ENCODE data around the gene EHBP1. TPM values are rescaled to one million over a fixed set of nuclear protein-coding genes. Genes with fewer than 3 reads are reported as not detected.

Gene EHBP1
- total RNA-seq, 1 donor from 2014 or later: 46.5 TPM

DNA sequence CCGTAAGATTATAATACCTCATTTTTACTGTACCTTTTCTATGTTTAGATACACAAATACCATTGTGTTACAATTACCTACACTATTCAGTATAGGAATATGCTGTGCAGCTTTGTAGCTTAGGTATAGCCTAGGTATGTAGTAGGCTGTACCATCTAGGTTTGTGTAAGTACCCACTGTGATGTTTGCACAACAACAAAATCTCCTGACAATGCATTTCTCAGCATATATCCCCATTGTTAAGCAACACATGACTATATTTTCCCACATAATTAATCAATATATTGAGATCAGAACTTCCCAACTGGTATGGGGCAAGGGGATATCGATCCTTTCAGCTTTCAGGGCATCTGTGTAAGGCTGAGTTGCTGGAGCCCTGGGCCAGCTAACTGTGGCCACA lies 238.8 kb downstream of the EHBP1 start:
- H3K4me1 Mint-ChIP-seq (ENCODE audit: unreplicated experiment): peaks cover 9% of the 10 kb centered on the region
- peaks cover 18% of the 10 kb centered on the region for H3K36me3 Mint-ChIP-seq (ENCODE audit: unreplicated experiment)
- no peak for DNase-seq (ENCODE audit: extremely low spot score, unreplicated experiment)
- no peaks in the 10 kb centered on the region for H3K9me3 Mint-ChIP-seq (ENCODE audit: unreplicated experiment)
- no peak overlapping the region for H3K4me3 Mint-ChIP-seq (ENCODE audit: unreplicated experiment)
- no peaks in the 10 kb centered on the region for H3K27me3 Mint-ChIP-seq (ENCODE audit: unreplicated experiment)
- TF ChIP-seq, protein P1, sequence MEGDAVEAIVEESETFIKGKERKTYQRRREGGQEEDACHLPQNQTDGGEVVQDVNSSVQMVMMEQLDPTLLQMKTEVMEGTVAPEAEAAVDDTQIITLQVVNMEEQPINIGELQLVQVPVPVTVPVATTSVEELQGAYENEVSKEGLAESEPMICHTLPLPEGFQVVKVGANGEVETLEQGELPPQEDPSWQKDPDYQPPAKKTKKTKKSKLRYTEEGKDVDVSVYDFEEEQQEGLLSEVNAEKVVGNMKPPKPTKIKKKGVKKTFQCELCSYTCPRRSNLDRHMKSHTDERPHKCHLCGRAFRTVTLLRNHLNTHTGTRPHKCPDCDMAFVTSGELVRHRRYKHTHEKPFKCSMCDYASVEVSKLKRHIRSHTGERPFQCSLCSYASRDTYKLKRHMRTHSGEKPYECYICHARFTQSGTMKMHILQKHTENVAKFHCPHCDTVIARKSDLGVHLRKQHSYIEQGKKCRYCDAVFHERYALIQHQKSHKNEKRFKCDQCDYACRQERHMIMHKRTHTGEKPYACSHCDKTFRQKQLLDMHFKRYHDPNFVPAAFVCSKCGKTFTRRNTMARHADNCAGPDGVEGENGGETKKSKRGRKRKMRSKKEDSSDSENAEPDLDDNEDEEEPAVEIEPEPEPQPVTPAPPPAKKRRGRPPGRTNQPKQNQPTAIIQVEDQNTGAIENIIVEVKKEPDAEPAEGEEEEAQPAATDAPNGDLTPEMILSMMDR (IDR thresholded peaks at IDR 0.05): no peak
- no peak overlapping the region for H3K27ac Mint-ChIP-seq (ENCODE audit: unreplicated experiment)

DNA sequence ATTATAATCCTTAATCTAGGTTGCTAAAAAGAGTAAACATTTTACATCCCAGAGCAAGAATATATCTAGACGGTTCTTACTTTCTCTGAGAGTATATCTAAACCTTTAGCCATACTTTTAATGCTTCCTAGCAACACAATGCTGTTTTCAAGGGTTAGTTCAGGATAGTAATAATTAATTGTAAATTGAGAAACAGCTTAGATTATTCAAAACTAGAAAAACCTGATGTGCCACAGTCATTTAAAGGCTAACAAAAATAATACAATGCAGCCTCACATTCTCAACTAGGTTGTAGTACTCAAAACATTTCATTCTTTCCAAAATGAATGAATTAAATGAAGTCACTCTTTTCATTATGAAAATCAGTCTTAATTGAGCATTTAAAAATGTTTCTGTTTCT lies 241.9 kb downstream of the EHBP1 start:
- Mint-ChIP-seq H3K36me3 (ENCODE audit: unreplicated experiment) (peaks cover 25% of the 10 kb centered on the region), H3K9me3 (ENCODE audit: unreplicated experiment) (no peaks in the 10 kb centered on the region), H3K27ac (ENCODE audit: unreplicated experiment) (no peak overlapping the region), H3K27me3 (ENCODE audit: unreplicated experiment) (no peaks in the 10 kb centered on the region), H3K4me1 (ENCODE audit: unreplicated experiment) (peaks cover 9% of the 10 kb centered on the region), H3K4me3 (ENCODE audit: unreplicated experiment) (no peak overlapping the region)
- TF ChIP-seq, protein P1 (IDR thresholded peaks at IDR 0.05): no peak
- no peak for DNase-seq (ENCODE audit: extremely low spot score, unreplicated experiment)

DNA sequence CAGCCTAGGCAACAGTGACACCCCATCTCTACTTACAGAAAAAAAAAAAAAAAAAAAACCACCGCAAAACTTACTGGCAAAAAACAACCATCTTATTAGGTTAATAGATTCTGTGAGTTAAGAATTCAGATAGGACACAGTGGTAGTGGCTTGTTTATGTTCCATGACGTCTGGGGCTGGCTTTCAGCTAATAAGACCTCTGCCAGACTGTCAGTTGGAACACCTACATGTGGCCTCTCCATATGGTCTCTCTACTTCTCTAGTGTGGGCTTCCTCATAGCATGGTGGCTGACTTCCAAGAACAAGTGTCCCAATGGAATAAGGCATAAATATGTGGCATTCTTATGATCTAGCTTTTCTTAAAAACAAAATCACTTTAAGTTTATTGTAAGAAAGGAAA lies 251.1 kb downstream of the EHBP1 start:
- H3K27me3 Mint-ChIP-seq (ENCODE audit: unreplicated experiment): no peaks in the 10 kb centered on the region
- H3K4me1 Mint-ChIP-seq (ENCODE audit: unreplicated experiment): peaks cover 5% of the 10 kb centered on the region
- no peak overlapping the region for H3K4me3 Mint-ChIP-seq (ENCODE audit: unreplicated experiment)
- peaks cover 36% of the 10 kb centered on the region for H3K36me3 Mint-ChIP-seq (ENCODE audit: unreplicated experiment)
- H3K27ac Mint-ChIP-seq (ENCODE audit: unreplicated experiment): no peak overlapping the region
- no peak for DNase-seq (ENCODE audit: extremely low spot score, unreplicated experiment)
- TF ChIP-seq, protein P1 (IDR thresholded peaks at IDR 0.05): no peak
- no peaks in the 10 kb centered on the region for H3K9me3 Mint-ChIP-seq (ENCODE audit: unreplicated experiment)

DNA sequence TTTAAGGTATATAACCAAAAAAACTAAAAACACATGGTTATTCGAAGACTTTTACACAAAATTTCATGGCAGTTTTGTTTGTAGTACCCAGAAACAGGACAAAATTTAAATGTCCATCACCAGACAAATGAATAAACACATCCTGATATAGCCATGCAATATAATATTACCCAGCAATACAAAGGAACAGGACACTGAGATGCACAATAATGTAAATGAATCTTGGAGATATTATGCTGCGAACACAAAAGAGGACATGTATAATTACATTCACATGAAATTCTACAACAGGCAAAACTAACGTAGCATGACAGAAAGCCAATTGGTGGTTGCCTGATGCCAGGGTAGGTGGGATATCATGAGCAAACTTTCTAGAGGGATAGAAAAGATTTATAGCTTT lies 252.7 kb downstream of the EHBP1 start:
- no peaks in the 10 kb centered on the region for H3K27me3 Mint-ChIP-seq (ENCODE audit: unreplicated experiment)
- TF ChIP-seq, protein P1 (IDR thresholded peaks at IDR 0.05): no peak
- H3K27ac Mint-ChIP-seq (ENCODE audit: unreplicated experiment): no peak overlapping the region
- peaks cover 33% of the 10 kb centered on the region for H3K36me3 Mint-ChIP-seq (ENCODE audit: unreplicated experiment)
- DNase-seq (ENCODE audit: extremely low spot score, unreplicated experiment): no peak
- no peaks in the 10 kb centered on the region for H3K9me3 Mint-ChIP-seq (ENCODE audit: unreplicated experiment)
- peaks cover 5% of the 10 kb centered on the region for H3K4me1 Mint-ChIP-seq (ENCODE audit: unreplicated experiment)
- no peak overlapping the region for H3K4me3 Mint-ChIP-seq (ENCODE audit: unreplicated experiment)

DNA sequence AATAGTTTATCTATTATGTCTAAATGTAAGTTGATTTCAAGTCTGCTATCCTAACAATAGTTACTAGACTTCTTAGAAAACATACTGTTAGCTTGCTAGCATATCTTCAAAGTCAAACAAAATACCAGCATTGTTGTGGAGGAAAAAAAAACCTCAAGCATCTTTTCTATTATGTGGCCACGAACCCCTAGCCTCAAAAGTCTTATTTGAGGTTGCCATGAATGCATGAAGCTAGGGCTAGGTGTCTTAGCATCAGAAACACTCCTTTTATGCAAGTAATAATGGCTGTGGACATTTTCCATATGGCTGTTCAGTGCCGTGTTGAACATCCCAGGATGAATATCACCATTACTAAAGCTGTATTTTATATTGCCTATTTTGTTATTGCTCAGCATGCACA lies 258.5 kb downstream of the EHBP1 start:
- H3K27ac Mint-ChIP-seq (ENCODE audit: unreplicated experiment): no peak overlapping the region
- no peak for DNase-seq (ENCODE audit: extremely low spot score, unreplicated experiment)
- TF ChIP-seq, protein P1 (IDR thresholded peaks at IDR 0.05): no peak
- no peak overlapping the region for H3K4me3 Mint-ChIP-seq (ENCODE audit: unreplicated experiment)
- peaks cover 11% of the 10 kb centered on the region for H3K36me3 Mint-ChIP-seq (ENCODE audit: unreplicated experiment)
- no peaks in the 10 kb centered on the region for H3K9me3 Mint-ChIP-seq (ENCODE audit: unreplicated experiment)
- peaks cover 1% of the 10 kb centered on the region for H3K4me1 Mint-ChIP-seq (ENCODE audit: unreplicated experiment)
- H3K27me3 Mint-ChIP-seq (ENCODE audit: unreplicated experiment): no peaks in the 10 kb centered on the region

Measured in osteocyte (in vitro differentiated cells).